ENCODE results near the gene FRMD3. TPM values are rescaled to one million over a fixed set of nuclear protein-coding genes. Genes with fewer than 3 reads are reported as not detected.

FRMD3 gene
- total RNA-seq, 4 donors from 2014 or later: 7.9 to 13.4 (median 11.8) TPM

DNA sequence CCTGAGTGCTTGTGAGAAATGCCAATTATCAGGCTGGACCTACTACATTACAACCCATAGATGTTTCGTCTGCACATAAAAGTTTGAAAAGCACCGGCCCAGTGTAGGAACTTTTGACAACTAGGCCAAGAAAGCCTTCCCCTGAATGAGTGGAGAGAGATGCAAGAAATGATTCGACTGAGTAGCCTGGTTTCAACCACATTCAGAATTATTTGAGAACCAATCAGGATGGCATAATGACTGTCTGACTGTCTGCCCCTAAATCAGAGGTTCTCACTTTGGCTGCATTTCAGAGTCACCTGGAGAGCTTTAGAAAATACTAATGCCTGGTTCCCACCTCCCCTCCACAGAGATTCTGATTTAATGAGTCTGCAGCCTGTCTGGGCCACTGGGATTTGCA lies 61.1 kb downstream of the FRMD3 start:
- intact Hi-C loops (cut with DNase I): no loop called here
- no peak overlapping the region for H3K4me3 ChIP-seq
- peaks cover 0 to 6% (median 0%) of the 10 kb centered on the region in 4 donors for H3K9me3 ChIP-seq
- no peaks in the 10 kb centered on the region for H3K36me3 ChIP-seq
- H3K27me3 ChIP-seq: no peaks in the 10 kb centered on the region
- peaks cover 0 to 17% (median 7%) of the 10 kb centered on the region in 4 donors for H3K4me1 ChIP-seq
- no peak for DNase-seq (ENCODE audit: extremely low spot score)
- no peak overlapping the region for H3K27ac ChIP-seq (replicated peaks in 1 of 4)
- TF ChIP-seq POLR2A (IDR thresholded peaks at IDR 0.05; ENCODE audit: low read depth): no peak
- no peak for TF ChIP-seq CTCF (IDR thresholded peaks at IDR 0.05)
- TF ChIP-seq EP300 (IDR thresholded peaks at IDR 0.05): no peak
- TF ChIP-seq POLR2AphosphoS5 (IDR thresholded peaks at IDR 0.05): no peak
- 81% methylated on average over 3 of the region's 3 CpGs for WGBS

GRCh38 chr9:83476513-83476912 lies 61.7 kb downstream of the FRMD3 start:
- DNase-seq (ENCODE audit: extremely low spot score): no peak
- peaks cover 0 to 6% (median 0%) of the 10 kb centered on the region in 4 donors for H3K9me3 ChIP-seq
- intact Hi-C loops (cut with DNase I): no loop called here
- WGBS: 91% methylated on average over 4 of the region's 4 CpGs
- no peaks in the 10 kb centered on the region for H3K27me3 ChIP-seq
- peaks cover 0 to 23% (median 11%) of the 10 kb centered on the region in 4 donors for H3K4me1 ChIP-seq
- TF ChIP-seq POLR2AphosphoS5 (IDR thresholded peaks at IDR 0.05) (no peak), EP300 (IDR thresholded peaks at IDR 0.05) (no peak), CTCF (IDR thresholded peaks at IDR 0.05) (no peak), POLR2A (IDR thresholded peaks at IDR 0.05; ENCODE audit: low read depth) (no peak)
- no peaks in the 10 kb centered on the region for H3K36me3 ChIP-seq
- no peak overlapping the region for H3K4me3 ChIP-seq
- H3K27ac ChIP-seq (replicated peaks in 1 of 4): no peak overlapping the region

DNA sequence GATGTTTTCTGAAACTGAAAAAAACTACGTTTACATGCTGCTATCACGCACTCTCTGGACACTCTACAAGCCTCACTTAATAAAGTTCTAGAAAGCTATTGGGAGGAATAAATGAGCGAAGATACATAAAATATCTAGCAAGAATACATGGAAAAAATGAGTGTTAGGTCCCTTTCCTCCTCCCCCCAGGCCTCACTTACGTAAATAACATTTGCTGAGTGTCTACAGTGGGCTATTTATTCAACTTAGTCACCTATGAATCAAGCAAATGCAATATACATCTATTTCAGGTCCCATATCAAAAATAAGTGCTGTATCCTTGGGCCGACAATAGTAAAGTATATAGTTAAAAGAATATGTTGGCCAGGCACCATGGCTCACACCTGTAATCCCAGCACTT lies 62.5 kb downstream of the FRMD3 start:
- no peaks in the 10 kb centered on the region for H3K27me3 ChIP-seq
- 91% methylated on average over 5 of the region's 5 CpGs for WGBS
- H3K4me3 ChIP-seq: no peak overlapping the region
- peaks cover 0 to 6% (median 0%) of the 10 kb centered on the region in 4 donors for H3K9me3 ChIP-seq
- TF ChIP-seq EP300 (IDR thresholded peaks at IDR 0.05) (no peak), CTCF (IDR thresholded peaks at IDR 0.05) (no peak), POLR2AphosphoS5 (IDR thresholded peaks at IDR 0.05) (no peak), POLR2A (IDR thresholded peaks at IDR 0.05; ENCODE audit: low read depth) (no peak)
- intact Hi-C loops (cut with DNase I): no loop called here
- no peak for DNase-seq (ENCODE audit: extremely low spot score)
- no peak overlapping the region for H3K27ac ChIP-seq (replicated peaks in 1 of 4)
- H3K4me1 ChIP-seq: peaks cover 0 to 31% (median 14%) of the 10 kb centered on the region in 4 donors
- no peaks in the 10 kb centered on the region for H3K36me3 ChIP-seq

GRCh38 chr9:83474631-83475030 lies 63.6 kb downstream of the FRMD3 start:
- intact Hi-C loops (cut with DNase I): no loop called here
- TF ChIP-seq POLR2AphosphoS5 (IDR thresholded peaks at IDR 0.05) (no peak), EP300 (IDR thresholded peaks at IDR 0.05) (no peak)
- H3K4me1 ChIP-seq: peaks cover 0 to 38% (median 17%) of the 10 kb centered on the region in 4 donors
- no peak for DNase-seq (ENCODE audit: extremely low spot score)
- no peak overlapping the region for H3K27ac ChIP-seq (replicated peaks in 1 of 4)
- H3K9me3 ChIP-seq: no peaks in the 10 kb centered on the region
- H3K4me3 ChIP-seq: no peak overlapping the region
- H3K36me3 ChIP-seq: no peaks in the 10 kb centered on the region
- no peaks in the 10 kb centered on the region for H3K27me3 ChIP-seq

GRCh38 chr9:83473488-83473971 lies 64.7 kb downstream of the FRMD3 start:
- H3K36me3 ChIP-seq: no peaks in the 10 kb centered on the region
- no peak for DNase-seq (ENCODE audit: extremely low spot score)
- peak overlapping the region in 1 of 4 donors; percentile 17 for H3K4me3 ChIP-seq
- WGBS: 65% methylated on average over 5 of the region's 5 CpGs
- no peaks in the 10 kb centered on the region for H3K9me3 ChIP-seq
- no peaks in the 10 kb centered on the region for H3K27me3 ChIP-seq
- H3K27ac ChIP-seq (replicated peaks in 1 of 4): peak overlapping the region in 3 of 4 donors; percentile 18 to 46 (median 28)
- TF ChIP-seq POLR2A (IDR thresholded peaks at IDR 0.05; ENCODE audit: low read depth) (no peak), POLR2AphosphoS5 (IDR thresholded peaks at IDR 0.05) (no peak), CTCF (IDR thresholded peaks at IDR 0.05) (no peak), EP300 (IDR thresholded peaks at IDR 0.05) (no peak)
- peaks cover 0 to 38% (median 17%) of the 10 kb centered on the region in 4 donors for H3K4me1 ChIP-seq
- intact Hi-C loops (cut with DNase I): no loop called here
